PC-3 (cell line): ENCODE measurements around the gene NPS. TPM values are rescaled to one million over a fixed set of nuclear protein-coding genes. Genes with fewer than 3 reads are reported as not detected.

ENCODE experiments used
- ATAC-seq: fragments of 200-7000 bp; cut with Tn5 transposase; 2 replicates; pipeline ENCODE4 v1.9.1; 2020; ENCODE audit warnings: mild to moderate bottlenecking, moderate library complexity
- BruUV-seq: library from RNA; stranded (reverse); fragments of 400-500 nt; replicated peaks from 2 replicates; lab custom pipeline; 2021; lab: Mats Ljungman, UMichigan
- CTCF ChIA-PET: fragments of 300-600 bp; sonication (Branson Sonifier 250); formaldehyde crosslinking; loops from one replicate; lab custom pipeline; 2022; ENCODE audit warnings: antibody characterized with exemption; lab: Charles Lee
- POLR2A ChIA-PET: fragments of 300-600 bp; sonication (Branson Sonifier 250); formaldehyde crosslinking; loops from one replicate; lab custom pipeline; 2022; ENCODE audit warnings: antibody characterized with exemption; ENCODE audit not compliant: unreplicated experiment; lab: Charles Lee
- DNase-seq: peaks from one replicate; pipeline ENCODE4 v3.0.0-alpha.2; 2015
- H2AFZ ChIP-seq: fragments of 300-600 bp; sonication (generic); 2 replicates; pipeline ENCODE4 v1.6.0; 2016; ENCODE audit warnings: antibody characterized with exemption, low read length
- H3F3A ChIP-seq: fragments of 300-600 bp; sonication (generic); one replicate; pipeline ENCODE4 v1.6.0; 2017; ENCODE audit warnings: antibody characterized with exemption, low read length, control low read depth, mild to moderate bottlenecking; ENCODE audit not compliant: unreplicated experiment
- H3K27ac ChIP-seq: fragments of 300-600 bp; sonication (generic); 2 replicates; pipeline ENCODE4 v1.5.1; 2016; ENCODE audit warnings: mild to moderate bottlenecking, low read length
- H3K27me3 ChIP-seq: fragments of 300-600 bp; sonication (generic); 2 replicates; pipeline ENCODE4 v1.6.1; 2016; ENCODE audit warnings: low read length, mixed read lengths
- H3K36me3 ChIP-seq: fragments of 300-600 bp; sonication (generic); 2 replicates; pipeline ENCODE4 v1.6.1; 2016; ENCODE audit warnings: low read depth, mixed run types, low read length, mixed read lengths
- H3K4me1 ChIP-seq: fragments of 300-600 bp; sonication (generic); 2 replicates; pipeline ENCODE4 v1.5.1; 2016; ENCODE audit warnings: low read length; ENCODE audit not compliant: insufficient read depth
- H3K4me2 ChIP-seq: fragments of 300-600 bp; sonication (generic); 2 replicates; pipeline ENCODE4 v1.6.0; 2016; ENCODE audit warnings: low read length
- H3K4me3 ChIP-seq: fragments of 300-600 bp; sonication (generic); 2 replicates; pipeline ENCODE4 v1.5.1; 2016; ENCODE audit warnings: mild to moderate bottlenecking, low read length, mixed read lengths
- H3K79me2 ChIP-seq: fragments of 300-600 bp; sonication (generic); 2 replicates; pipeline ENCODE4 v1.6.1; 2017; ENCODE audit warnings: low read length, mixed read lengths
- H3K9ac ChIP-seq: fragments of 300-600 bp; sonication (generic); 2 replicates; pipeline ENCODE4 v1.6.0; 2016; ENCODE audit warnings: mild to moderate bottlenecking, low read length
- H3K9me2 ChIP-seq: fragments of 300-600 bp; sonication (generic); replicated peaks from 2 replicates; pipeline ENCODE4 v1.6.1; 2016; ENCODE audit warnings: mixed run types, low read length, mixed read lengths
- H3K9me3 ChIP-seq: fragments of 300-600 bp; sonication (generic); 2 replicates; pipeline ENCODE4 v1.6.1; 2016; ENCODE audit warnings: low read length, mixed read lengths
- H4K20me1 ChIP-seq: fragments of 300-600 bp; sonication (generic); 2 replicates; pipeline ENCODE4 v1.6.1; 2016; ENCODE audit warnings: low read length, mixed read lengths
- EZH2 ChIP-seq: fragments of 300-600 bp; sonication (generic); IDR thresholded peaks from one replicate; pipeline ENCODE4 v1.6.1; 2017; ENCODE audit warnings: antibody characterized with exemption, mild to moderate bottlenecking, low read length; ENCODE audit not compliant: unreplicated experiment
- EZH2phosphoT487 ChIP-seq: fragments of 300-600 bp; sonication (generic); IDR thresholded peaks from 2 replicates; pipeline ENCODE4 v1.6.1; 2018; ENCODE audit warnings: mild to moderate bottlenecking, antibody characterized with exemption, low read length, borderline replicate concordance
- intact Hi-C: fragments of 100-400 bp; cut with micrococcal nuclease; formaldehyde crosslinking; loops from 2 replicates; pipeline ENCODE4 v1.9.0; 2023
- total RNA-seq: library from RNA; depleted of rRNA; stranded (reverse); fragments of >200 nt; gene quantifications from 2 replicates; pipeline ENCODE4 v1.2.3, GENCODE V29; 2014
- TF ChIP-seq, protein P1 (sequence below): fragments of 300-600 bp; sonication (generic); conservative IDR thresholded peaks from 2 replicates; pipeline ENCODE4 v1.5.1; 2017; ENCODE audit warnings: antibody characterized with exemption, low read depth, mild to moderate bottlenecking, low read length

The NPS gene
- total RNA-seq, 1 experiment from 2014 or later: not detected

DNA sequence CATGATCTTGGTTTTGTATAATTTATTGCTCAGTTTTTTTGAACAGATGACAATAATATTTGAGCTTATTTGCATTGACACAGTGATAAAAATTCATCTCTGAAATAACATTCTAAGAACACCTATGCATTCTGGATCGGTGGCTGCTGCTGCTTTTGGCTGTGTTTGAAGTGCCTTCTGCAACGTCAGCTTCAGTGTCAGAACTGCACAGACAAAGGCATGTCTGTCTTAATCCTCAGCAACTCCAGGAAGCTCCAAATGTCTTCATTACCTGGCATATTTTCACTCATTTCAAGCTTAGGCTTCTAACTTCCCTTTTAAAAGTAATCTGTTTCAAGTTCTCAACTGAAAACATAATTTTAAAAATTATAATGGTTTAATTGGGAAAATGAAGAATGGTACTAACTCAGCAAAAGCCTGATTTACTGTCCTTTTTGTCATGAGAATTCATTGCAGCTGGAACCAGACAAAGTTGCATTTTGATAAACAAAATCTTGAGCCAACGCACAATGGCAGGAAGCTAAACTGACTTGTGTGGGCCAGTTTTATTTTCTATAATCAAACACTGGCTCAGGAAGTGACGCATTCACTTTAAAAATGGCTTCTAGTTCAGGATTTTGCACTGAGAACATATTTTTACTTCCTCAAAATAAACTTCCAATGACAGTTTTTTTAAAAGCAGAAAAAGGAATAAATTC lies 38.7 kb downstream of the NPS start:
- BruUV-seq: no TSS peak
- H3K4me3 ChIP-seq: no peak overlapping the region
- ChIA-PET CTCF (no interaction called here), POLR2A (no interaction called here)
- no peak overlapping the region for H2AFZ ChIP-seq
- ATAC-seq: no peak
- no peaks in the 10 kb centered on the region for H4K20me1 ChIP-seq
- no peak for TF ChIP-seq EZH2
- TF ChIP-seq, protein P1, sequence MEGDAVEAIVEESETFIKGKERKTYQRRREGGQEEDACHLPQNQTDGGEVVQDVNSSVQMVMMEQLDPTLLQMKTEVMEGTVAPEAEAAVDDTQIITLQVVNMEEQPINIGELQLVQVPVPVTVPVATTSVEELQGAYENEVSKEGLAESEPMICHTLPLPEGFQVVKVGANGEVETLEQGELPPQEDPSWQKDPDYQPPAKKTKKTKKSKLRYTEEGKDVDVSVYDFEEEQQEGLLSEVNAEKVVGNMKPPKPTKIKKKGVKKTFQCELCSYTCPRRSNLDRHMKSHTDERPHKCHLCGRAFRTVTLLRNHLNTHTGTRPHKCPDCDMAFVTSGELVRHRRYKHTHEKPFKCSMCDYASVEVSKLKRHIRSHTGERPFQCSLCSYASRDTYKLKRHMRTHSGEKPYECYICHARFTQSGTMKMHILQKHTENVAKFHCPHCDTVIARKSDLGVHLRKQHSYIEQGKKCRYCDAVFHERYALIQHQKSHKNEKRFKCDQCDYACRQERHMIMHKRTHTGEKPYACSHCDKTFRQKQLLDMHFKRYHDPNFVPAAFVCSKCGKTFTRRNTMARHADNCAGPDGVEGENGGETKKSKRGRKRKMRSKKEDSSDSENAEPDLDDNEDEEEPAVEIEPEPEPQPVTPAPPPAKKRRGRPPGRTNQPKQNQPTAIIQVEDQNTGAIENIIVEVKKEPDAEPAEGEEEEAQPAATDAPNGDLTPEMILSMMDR: no peak
- TF ChIP-seq EZH2phosphoT487: no peak
- DNase-seq: no peak
- no peaks in the 10 kb centered on the region for H3K9me3 ChIP-seq
- no peaks in the 10 kb centered on the region for H3F3A ChIP-seq
- no peaks in the 10 kb centered on the region for H3K79me2 ChIP-seq
- no peak overlapping the region for H3K4me2 ChIP-seq
- H3K27ac ChIP-seq: no peak overlapping the region
- no peak overlapping the region for H3K9ac ChIP-seq
- peaks cover 21% of the 10 kb centered on the region for H3K27me3 ChIP-seq
- H3K36me3 ChIP-seq: no peaks in the 10 kb centered on the region
- H3K4me1 ChIP-seq: no peaks in the 10 kb centered on the region
- H3K9me2 ChIP-seq: no peaks in the 10 kb centered on the region
- intact Hi-C loops: no loop called here

DNA sequence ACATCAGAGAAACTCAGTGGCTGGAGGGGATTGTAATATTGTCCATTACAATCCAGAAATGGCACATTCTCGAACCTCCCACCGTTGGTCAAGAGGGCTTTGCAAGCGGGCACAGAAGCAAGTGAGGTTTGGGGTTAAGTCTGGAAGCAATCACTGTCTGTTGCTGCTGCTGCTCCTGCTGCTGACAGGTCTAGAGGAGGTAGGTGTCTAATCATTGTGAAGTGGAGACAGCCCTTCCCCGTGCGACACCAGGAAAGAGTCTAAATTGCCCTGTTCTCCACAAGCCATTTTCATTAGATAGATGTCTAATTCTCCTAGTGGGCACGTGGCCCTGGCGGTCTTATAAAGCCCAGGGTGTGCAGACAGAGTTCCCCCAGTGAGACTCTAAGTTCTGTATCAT lies 43.5 kb downstream of the NPS start:
- Histone ChIP-seq H2AFZ (no peak overlapping the region), H3F3A (no peaks in the 10 kb centered on the region), H3K4me1 (no peaks in the 10 kb centered on the region), H3K27me3 (peaks cover 29% of the 10 kb centered on the region), H3K4me2 (no peak overlapping the region), H3K4me3 (no peak overlapping the region), H3K79me2 (no peaks in the 10 kb centered on the region), H4K20me1 (no peaks in the 10 kb centered on the region), H3K9me3 (no peaks in the 10 kb centered on the region), H3K9ac (no peak overlapping the region), H3K9me2 (no peaks in the 10 kb centered on the region), H3K27ac (no peak overlapping the region), H3K36me3 (no peaks in the 10 kb centered on the region)
- TF ChIP-seq EZH2phosphoT487 (no peak), EZH2 (no peak)
- TF ChIP-seq, protein P1: no peak
- DNase-seq (no peak), ATAC-seq (no peak)
- intact Hi-C loops: no loop called here
- ChIA-PET CTCF (no interaction called here), POLR2A (no interaction called here)
- BruUV-seq: no TSS peak

DNA sequence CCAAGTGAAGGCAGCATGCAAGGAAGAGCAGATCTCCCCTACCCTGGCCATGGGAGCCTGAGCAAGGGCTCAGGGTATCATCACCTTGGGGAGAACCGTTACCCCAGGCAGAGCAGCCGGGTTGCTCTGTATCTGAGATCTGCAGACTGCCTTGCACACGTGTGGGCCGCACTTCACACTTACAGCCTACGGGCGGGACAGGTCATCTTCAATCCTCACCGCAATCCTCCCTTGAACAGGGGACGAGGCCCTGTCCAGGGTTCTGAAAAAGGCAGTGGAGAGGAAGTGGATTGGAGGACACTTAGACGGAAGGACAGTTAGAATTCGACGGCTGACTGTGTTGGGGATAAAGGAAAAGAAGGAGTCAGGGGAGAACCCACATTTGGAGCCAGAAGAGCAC lies 51.4 kb downstream of the NPS start:
- Histone ChIP-seq H3K4me3 (no peak overlapping the region), H2AFZ (no peak overlapping the region), H3K9me2 (no peaks in the 10 kb centered on the region), H3K36me3 (no peaks in the 10 kb centered on the region), H3K27me3 (no peaks in the 10 kb centered on the region), H3K27ac (no peak overlapping the region), H3K9ac (no peak overlapping the region), H3K4me1 (no peaks in the 10 kb centered on the region), H3K4me2 (no peak overlapping the region), H3F3A (no peaks in the 10 kb centered on the region), H3K79me2 (no peaks in the 10 kb centered on the region), H3K9me3 (no peaks in the 10 kb centered on the region), H4K20me1 (no peaks in the 10 kb centered on the region)
- ATAC-seq (no peak), DNase-seq (peak; percentile 17)
- ChIA-PET CTCF (no interaction called here), POLR2A (no interaction called here)
- intact Hi-C loops: no loop called here
- TF ChIP-seq EZH2phosphoT487 (no peak), EZH2 (no peak)
- TF ChIP-seq, protein P1: no peak
- no TSS peak for BruUV-seq
